Ovary (tissue), 3 donors: ENCODE data around the gene DSP.

Experiments used
- EP300 ChIP-seq: sonication (generic); formaldehyde crosslinking; IDR thresholded peaks from one replicate; pipeline ENCODE4 v1.6.1; 2017; ENCODE audit warnings: antibody characterized with exemption
- POLR2A ChIP-seq: fragments of 450-650 bp; IDR thresholded peaks from one replicate; pipeline ENCODE4 v1.6.1; 2017; ENCODE audit warnings: antibody characterized with exemption, mild to moderate bottlenecking, moderate library complexity
- TF ChIP-seq, protein P1 (sequence below), 3 donors: fragments of 450-650 bp in 2 of 3; fragments of 200-600 bp in 1 of 3; IDR thresholded peaks; one replicate each; pipeline versions ENCODE4 v1.5.1 to v1.8.0; 2016 to 2022; ENCODE audit warnings: antibody characterized with exemption in 3 of 3, mild to moderate bottlenecking in 1 of 3
- donor health status: DM: no; HTN: no; CAD: no.

DNA sequence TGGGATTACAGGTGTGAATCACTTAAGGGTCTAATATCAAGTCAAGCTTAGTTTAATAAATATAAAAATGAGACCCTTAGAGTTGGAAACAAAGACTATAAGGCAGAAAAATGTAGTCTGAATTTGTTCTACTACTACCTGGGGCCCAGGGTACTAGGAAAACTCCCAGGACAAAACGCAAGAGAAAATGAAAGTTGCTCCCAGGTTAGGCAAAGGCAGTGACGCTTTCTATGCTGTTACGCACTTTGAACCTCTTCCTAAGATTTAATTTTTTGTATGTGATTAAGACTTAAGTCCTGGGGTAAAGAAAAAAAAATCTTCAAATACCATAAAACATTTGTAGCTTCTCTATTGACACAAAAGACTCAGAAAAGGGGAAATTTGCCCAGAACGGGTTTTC lies 17.3 kb downstream of the DSP start:
- TF ChIP-seq, protein P1, sequence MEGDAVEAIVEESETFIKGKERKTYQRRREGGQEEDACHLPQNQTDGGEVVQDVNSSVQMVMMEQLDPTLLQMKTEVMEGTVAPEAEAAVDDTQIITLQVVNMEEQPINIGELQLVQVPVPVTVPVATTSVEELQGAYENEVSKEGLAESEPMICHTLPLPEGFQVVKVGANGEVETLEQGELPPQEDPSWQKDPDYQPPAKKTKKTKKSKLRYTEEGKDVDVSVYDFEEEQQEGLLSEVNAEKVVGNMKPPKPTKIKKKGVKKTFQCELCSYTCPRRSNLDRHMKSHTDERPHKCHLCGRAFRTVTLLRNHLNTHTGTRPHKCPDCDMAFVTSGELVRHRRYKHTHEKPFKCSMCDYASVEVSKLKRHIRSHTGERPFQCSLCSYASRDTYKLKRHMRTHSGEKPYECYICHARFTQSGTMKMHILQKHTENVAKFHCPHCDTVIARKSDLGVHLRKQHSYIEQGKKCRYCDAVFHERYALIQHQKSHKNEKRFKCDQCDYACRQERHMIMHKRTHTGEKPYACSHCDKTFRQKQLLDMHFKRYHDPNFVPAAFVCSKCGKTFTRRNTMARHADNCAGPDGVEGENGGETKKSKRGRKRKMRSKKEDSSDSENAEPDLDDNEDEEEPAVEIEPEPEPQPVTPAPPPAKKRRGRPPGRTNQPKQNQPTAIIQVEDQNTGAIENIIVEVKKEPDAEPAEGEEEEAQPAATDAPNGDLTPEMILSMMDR (IDR thresholded peaks at IDR 0.05): no peak
- TF ChIP-seq EP300 (no peak), POLR2A (no peak)
